ENCODE results near the gene BBOX1. TPM values are rescaled to one million over a fixed set of nuclear protein-coding genes. Genes with fewer than 3 reads are reported as not detected.

The BBOX1 gene
- total and polyA plus RNA-seq, 2 of the 8 experiments (the other 6 are each of a cell fraction or from before 2014, with no cell fraction given), result not detected

- TF ChIP-seq CHD7 (IDR thresholded peaks at IDR 0.05; ENCODE audit: insufficient replicate concordance, low read length) (no peak), POLR2AphosphoS5 (IDR thresholded peaks at IDR 0.05; ENCODE audit: low read depth, low read length) (no peak), HDAC2 (IDR thresholded peaks at IDR 0.05; ENCODE audit: borderline replicate concordance in 1 of 2, low read depth in 2 of 2, low read length in 2 of 2) (no peak), FOSL1 (IDR thresholded peaks at IDR 0.05; ENCODE audit: insufficient read depth, low read depth, low read length) (no peak), NRF1 (IDR thresholded peaks at IDR 0.05; ENCODE audit: low read depth, low read length) (no peak), RNF2 (IDR thresholded peaks at IDR 0.05; ENCODE audit: borderline replicate concordance, low read depth, low read length, missing control alignments, poor library complexity, severe bottlenecking) (no peak), SIRT6 (IDR thresholded peaks at IDR 0.05; ENCODE audit: low read length) (no peak), RBBP5 (IDR thresholded peaks at IDR 0.05; ENCODE audit: borderline replicate concordance, low read depth, low read length) (no peak), SIX5 (IDR thresholded peaks at IDR 0.05; ENCODE audit: low read depth, low read length) (no peak), TBP (IDR thresholded peaks at IDR 0.05; ENCODE audit: low read depth, low read length) (no peak), E2F6 (IDR thresholded peaks at IDR 0.05) (no peak)
Observed at GRCh38 chr11:27118949-27119348, 78.3 kb downstream of the BBOX1 start (continued).

All from H1 (cell line).